Panc1 (cell line): ENCODE measurements around the gene NDUFB11.

Experiments used
- CTCF ChIP-seq: fragments of 450-650 bp; IDR thresholded peaks from 2 replicates; pipeline ENCODE4 v1.5.1; 2017; ENCODE audit warnings: mild to moderate bottlenecking
- POLR2AphosphoS5 ChIP-seq: IDR thresholded peaks from 2 replicates; pipeline ENCODE4 v1.6.1; 2012; ENCODE audit warnings: mild to moderate bottlenecking, low read depth, low read length, moderate library complexity
- REST ChIP-seq, 2 experiments: IDR thresholded peaks; 2 replicates each; pipeline ENCODE4 v1.6.1; 2011 to 2012; ENCODE audit warnings: low read depth in 2 of 2, control low read depth in 1 of 2, low read length in 1 of 2, mild to moderate bottlenecking in 1 of 2, moderate library complexity in 1 of 2; ENCODE audit not compliant: insufficient read depth in 1 of 2
- SIN3A ChIP-seq: IDR thresholded peaks from 2 replicates; pipeline ENCODE4 v1.6.1; 2012; ENCODE audit warnings: low read depth, mild to moderate bottlenecking, low read length, moderate library complexity, borderline replicate concordance; ENCODE audit not compliant: insufficient read depth

GRCh38 chrX:47191331-47191730 lies 46.8 kb upstream of the NDUFB11 start:
- TF ChIP-seq POLR2AphosphoS5 (no peak), CTCF (no peak), SIN3A (no peak), REST (IDR thresholded peaks at IDR 0.05; ENCODE audit: insufficient read depth in 1 of 2, low read depth in 2 of 2, low read length in 1 of 2) (no peak)
